Osteoblast (primary cell): ENCODE measurements around the gene TUBB4A. TPM values are rescaled to one million over a fixed set of nuclear protein-coding genes. Genes with fewer than 3 reads are reported as not detected.
"Not testable (repeated sequence)": the region's sequence is repeated elsewhere in the genome, so short reads cannot be mapped to it uniquely, and the experiment has no call there.

Source experiments
- DNase-seq: peaks from one replicate; pipeline ENCODE4 v3.0.0; 2011; ENCODE audit warnings: low spot score, mixed read lengths; ENCODE audit not compliant: insufficient read length; ENCODE audit errors: missing footprints
- H2AFZ ChIP-seq: 2 replicates; pipeline ENCODE4 v1.6.0; 2011; ENCODE audit warnings: mild to moderate bottlenecking, low read length
- H3K27ac ChIP-seq: 2 replicates; pipeline ENCODE4 v1.5.1; 2011; ENCODE audit warnings: mild to moderate bottlenecking, low read depth, low read length, moderate library complexity
- H3K27me3 ChIP-seq: 2 replicates; pipeline ENCODE4 v1.6.0; 2012; ENCODE audit warnings: mild to moderate bottlenecking, control low read depth, inconsistent platforms, low read length, moderate library complexity; ENCODE audit not compliant: insufficient read depth
- H3K36me3 ChIP-seq: 2 replicates; pipeline ENCODE4 v1.5.1; 2011; ENCODE audit warnings: mild to moderate bottlenecking, low read length, control low read depth, moderate library complexity; ENCODE audit not compliant: insufficient read depth
- H3K4me1 ChIP-seq: 2 replicates; pipeline ENCODE4 v1.5.1; 2011; ENCODE audit warnings: mild to moderate bottlenecking, low read length, control low read depth, moderate library complexity; ENCODE audit not compliant: insufficient read depth
- H3K4me2 ChIP-seq: 2 replicates; pipeline ENCODE4 v1.6.0; 2011; ENCODE audit warnings: mild to moderate bottlenecking, low read length; ENCODE audit not compliant: insufficient read depth
- H3K4me3 ChIP-seq: fragments of 200-600 bp; sonication (generic); 3 replicates; pipeline ENCODE4 v1.5.1; 2012; ENCODE audit warnings: mild to moderate bottlenecking, low read length, inconsistent platforms; ENCODE audit not compliant: insufficient read depth
- H3K79me2 ChIP-seq: 2 replicates; pipeline ENCODE4 v1.6.0; 2012; ENCODE audit warnings: mild to moderate bottlenecking, low read length, control low read depth, inconsistent platforms; ENCODE audit not compliant: insufficient read depth
- H3K9me3 ChIP-seq: 2 replicates; pipeline ENCODE4 v1.5.1; 2011; ENCODE audit warnings: low read depth, low read length, control low read depth
- H4K20me1 ChIP-seq: 2 replicates; pipeline ENCODE4 v1.6.0; 2012; ENCODE audit warnings: mild to moderate bottlenecking, low read length, control low read depth; ENCODE audit not compliant: insufficient read depth
- CTCF ChIP-seq: IDR thresholded peaks from 2 replicates; pipeline ENCODE4 v1.5.1; 2011; ENCODE audit warnings: mild to moderate bottlenecking, low read depth, low read length, moderate library complexity; ENCODE audit errors: extremely low read depth
- total RNA-seq: library from RNA; depleted of rRNA; stranded (reverse); fragments of >200 nt; gene quantifications from 2 replicates; pipeline ENCODE4 v1.2.3, GENCODE V29; 2012

Gene TUBB4A
- total RNA-seq: not detected in 2 replicates

- Histone ChIP-seq H3K4me3 (no peak within 1 kb of the TSS), H3K27ac (no peak within 1 kb of the TSS), H3K4me1 (no peaks in the 10 kb centered on the region), H4K20me1 (no peaks in the 10 kb centered on the region), H3K27me3 (peaks cover 26% of the 10 kb centered on the region), H3K9me3 (no peaks in the 10 kb centered on the region), H3K36me3 (no peaks in the 10 kb centered on the region), H2AFZ (no peak within 1 kb of the TSS), H3K4me2 (no peak within 1 kb of the TSS), H3K79me2 (no peaks in the 10 kb centered on the region)
- TF ChIP-seq CTCF: no peak
- DNase-seq: peak; percentile 78
Observed at GRCh38 chr19:6501740-6502648, at the start of gene TUBB4A. Gene TUBB4A, minus strand, starts transcription at chr19:6502309. Its CDS starts 97 bp downstream, at chr19:6502212.

GRCh38 chr19:6551091-6551490 lies 49.0 kb upstream of the TUBB4A start:
- no peak overlapping the region for H3K4me2 ChIP-seq
- no peak overlapping the region for H3K27ac ChIP-seq
- H3K9me3 ChIP-seq: no peaks in the 10 kb centered on the region
- H3K27me3 ChIP-seq: no peaks in the 10 kb centered on the region
- H2AFZ ChIP-seq: no peak overlapping the region
- H3K4me1 ChIP-seq: peaks cover under 1% of the 10 kb centered on the region
- TF ChIP-seq CTCF: no peak
- H4K20me1 ChIP-seq: no peaks in the 10 kb centered on the region
- H3K36me3 ChIP-seq: no peaks in the 10 kb centered on the region
- no peaks in the 10 kb centered on the region for H3K79me2 ChIP-seq
- DNase-seq: no peak
- no peak overlapping the region for H3K4me3 ChIP-seq

- H2AFZ ChIP-seq, H3K27ac ChIP-seq, H3K9me3 ChIP-seq, H3K4me1 ChIP-seq, H3K36me3 ChIP-seq, H3K4me2 ChIP-seq, H3K27me3 ChIP-seq, H3K79me2 ChIP-seq, H3K4me3 ChIP-seq, H4K20me1 ChIP-seq: not testable (repeated sequence)
- DNase-seq: peak; percentile 37
Observed at GRCh38 chr19:6550679-6551078, 48.6 kb upstream of the TUBB4A start.

GRCh38 chr19:6543866-6544347 lies 41.8 kb upstream of the TUBB4A start:
- Histone ChIP-seq H3K4me3 (no peak overlapping the region), H3K27ac (no peak overlapping the region), H2AFZ (no peak overlapping the region), H3K9me3 (no peaks in the 10 kb centered on the region), H3K27me3 (no peaks in the 10 kb centered on the region), H4K20me1 (no peaks in the 10 kb centered on the region), H3K36me3 (no peaks in the 10 kb centered on the region), H3K4me1 (no peaks in the 10 kb centered on the region), H3K79me2 (no peaks in the 10 kb centered on the region), H3K4me2 (no peak overlapping the region)
- no peak for TF ChIP-seq CTCF
- peak; percentile 2 for DNase-seq
